Hematopoietic multipotent progenitor cell treated with erythropoietin and hydrocortisone succinate and interleukin-3 and kit ligand, for 6 days (in vitro differentiated cells): ENCODE data around the gene FRMPD2.
"Not testable (repeated sequence)": the region's sequence is repeated elsewhere in the genome, so short reads cannot be mapped to it uniquely, and the experiment has no call there.

Source experiments
- DNase-seq: peaks from one replicate; pipeline ENCODE4 v3.0.0-alpha.2; 2015

Gene FRMPD2

GRCh38 chr10:48194830-48195229 is 79.7 kb downstream of the FRMPD2 start:
- no peak for DNase-seq

- no peak for DNase-seq
Observed at GRCh38 chr10:48193556-48193955, 80.9 kb downstream of the FRMPD2 start.

GRCh38 chr10:48192881-48193450 is 81.5 kb downstream of the FRMPD2 start:
- DNase-seq, result no peak

- no peak for DNase-seq
Observed at GRCh38 chr10:48187713-48188485, 86.6 kb downstream of the FRMPD2 start.

- DNase-seq, result no peak
Observed at GRCh38 chr10:48187126-48187525, 87.4 kb downstream of the FRMPD2 start.

GRCh38 chr10:48186264-48186804 is 88.2 kb downstream of the FRMPD2 start:
- DNase-seq, result not testable (repeated sequence)

- no peak for DNase-seq
Observed at GRCh38 chr10:48184224-48184623, 90.3 kb downstream of the FRMPD2 start.

- DNase-seq, result not testable (repeated sequence)
Observed at GRCh38 chr10:48172715-48173114, 101.8 kb downstream of the FRMPD2 start.

- DNase-seq, result not testable (repeated sequence)
Observed at GRCh38 chr10:48160670-48161069, 113.8 kb downstream of the FRMPD2 start.

- DNase-seq, result not testable (repeated sequence)
Observed at GRCh38 chr10:48160163-48160562, 114.3 kb downstream of the FRMPD2 start.

GRCh38 chr10:48154211-48155140 is 120.0 kb downstream of the FRMPD2 start:
- peak; percentile 8 for DNase-seq

GRCh38 chr10:48147643-48148042 is 126.9 kb downstream of the FRMPD2 start:
- not testable (repeated sequence) for DNase-seq

- not testable (repeated sequence) for DNase-seq
Observed at GRCh38 chr10:48143721-48144642, 130.5 kb downstream of the FRMPD2 start.

GRCh38 chr10:48140949-48141348 is 133.5 kb downstream of the FRMPD2 start:
- not testable (repeated sequence) for DNase-seq

GRCh38 chr10:48139953-48140850 is 134.3 kb downstream of the FRMPD2 start:
- not testable (repeated sequence) for DNase-seq

- not testable (repeated sequence) for DNase-seq
Observed at GRCh38 chr10:48128954-48129353, 145.5 kb downstream of the FRMPD2 start.

- DNase-seq, result not testable (repeated sequence)
Observed at GRCh38 chr10:48126251-48126650, 148.2 kb downstream of the FRMPD2 start.

- DNase-seq, result not testable (repeated sequence)
Observed at GRCh38 chr10:48125631-48126030, 148.9 kb downstream of the FRMPD2 start.

GRCh38 chr10:48122618-48123017 is 151.9 kb downstream of the FRMPD2 start:
- not testable (repeated sequence) for DNase-seq

- DNase-seq, result not testable (repeated sequence)
Observed at GRCh38 chr10:48110277-48110676, 164.2 kb downstream of the FRMPD2 start.
